CD4-positive, alpha-beta T cell treated with Interleukin-21 for 1 hour (primary cell): Measurements from ENCODE around the gene TXNRD3.
A peak's percentile ranks its signal among the peaks of the same experiment; 100 is the strongest.

Experiments used
- DNase-seq: peaks from one replicate; pipeline ENCODE4 v3.0.0-alpha.2; 2020

Gene TXNRD3

DNA sequence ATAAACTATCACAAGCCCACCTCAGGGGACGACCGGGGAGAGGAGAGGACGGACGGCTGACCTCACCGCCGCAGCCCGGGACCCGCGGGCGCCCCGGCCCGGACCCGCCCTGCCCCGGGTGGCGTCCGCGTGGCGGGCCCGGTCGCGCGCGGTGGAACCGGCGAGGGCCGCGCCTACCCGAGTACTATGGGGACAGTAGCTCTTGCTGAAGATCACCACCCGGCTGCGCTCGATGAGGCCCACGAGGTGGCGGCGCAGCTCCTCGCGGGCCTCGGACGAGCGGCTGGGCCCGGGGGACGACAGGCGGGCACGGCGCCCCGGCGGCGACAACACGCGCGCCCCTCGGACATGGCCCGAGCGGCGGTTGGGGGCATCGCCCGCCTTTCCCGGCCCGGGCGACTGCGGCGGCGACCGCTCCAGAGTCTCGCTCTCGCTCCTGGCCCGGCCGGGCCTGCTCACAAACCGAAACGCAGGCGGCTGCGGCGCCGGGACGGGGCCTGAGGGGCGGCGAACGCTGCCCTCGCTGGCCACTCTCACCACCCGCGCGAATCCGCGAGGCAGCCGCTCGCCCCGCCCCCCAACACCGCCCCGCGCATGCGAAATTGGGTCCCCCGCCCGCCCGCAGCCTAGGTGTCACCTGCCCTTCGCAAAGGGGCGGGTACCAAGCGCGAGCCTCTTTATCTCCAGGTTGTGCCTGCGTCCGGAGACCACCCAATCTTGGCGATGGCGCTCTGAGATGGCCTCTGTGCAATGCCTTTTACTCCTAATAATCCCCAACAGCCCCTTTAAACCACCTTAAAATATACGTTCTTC, at the start of gene TXNRD3:
TSS of gene TXNRD3 (minus strand) at position 554 of the 813 bp plus-strand sequence.
- peak; percentile 69 for DNase-seq

DNA sequence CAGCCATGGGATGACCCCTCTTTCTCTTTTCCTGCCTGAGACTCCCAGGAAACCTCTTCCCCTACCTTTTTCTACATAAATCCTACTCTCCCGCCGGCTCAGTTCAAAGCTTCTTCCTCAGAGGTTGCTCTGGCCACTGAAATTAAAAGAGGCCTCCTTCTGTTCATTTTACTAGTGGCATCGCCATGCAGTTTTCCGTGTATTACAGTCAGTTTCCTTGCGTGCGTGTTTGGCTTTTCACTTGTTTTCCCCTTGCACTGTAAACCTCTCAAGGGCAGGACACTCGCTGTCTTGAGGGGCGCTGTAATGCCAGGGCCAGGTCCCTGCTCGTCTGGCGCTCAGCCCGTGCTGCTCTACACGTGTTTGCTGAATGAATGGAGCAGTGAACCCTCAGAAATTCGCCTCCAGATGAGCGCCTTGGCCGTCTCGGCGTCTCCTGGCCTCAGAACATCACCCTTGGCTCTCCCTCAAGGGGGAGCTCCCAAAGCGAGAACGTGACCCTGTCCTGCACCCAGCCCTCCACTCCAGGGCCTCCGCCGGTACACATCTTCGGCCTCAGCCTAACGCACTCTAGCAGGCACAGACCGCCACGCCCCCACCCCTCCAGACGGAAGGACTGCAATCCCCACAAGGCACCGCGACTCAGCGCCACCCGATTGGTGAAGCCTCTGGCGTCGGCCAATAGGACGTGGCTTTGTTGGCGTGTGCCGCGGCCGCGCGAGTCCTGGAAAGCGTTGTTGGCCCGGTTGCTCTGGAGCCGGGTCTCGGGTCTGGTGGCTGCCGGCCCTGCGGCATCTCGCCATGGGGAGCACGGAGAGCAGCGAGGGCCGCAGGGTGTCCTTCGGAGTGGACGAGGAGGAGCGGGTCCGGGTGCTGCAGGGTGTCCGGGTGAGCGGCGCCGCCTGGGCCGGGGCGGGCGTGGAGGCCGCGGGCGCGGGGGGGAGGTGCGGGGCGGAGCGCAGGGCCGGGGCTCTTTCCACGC, 48.9 kb upstream of the TXNRD3 start, which contains the start of gene CHCHD6:
TSS of gene CHCHD6 (plus strand) at position 729 of the 982 bp plus-strand sequence. CDS start at position 802, 73 bp downstream.
- DNase-seq, result peak; percentile 95

DNA sequence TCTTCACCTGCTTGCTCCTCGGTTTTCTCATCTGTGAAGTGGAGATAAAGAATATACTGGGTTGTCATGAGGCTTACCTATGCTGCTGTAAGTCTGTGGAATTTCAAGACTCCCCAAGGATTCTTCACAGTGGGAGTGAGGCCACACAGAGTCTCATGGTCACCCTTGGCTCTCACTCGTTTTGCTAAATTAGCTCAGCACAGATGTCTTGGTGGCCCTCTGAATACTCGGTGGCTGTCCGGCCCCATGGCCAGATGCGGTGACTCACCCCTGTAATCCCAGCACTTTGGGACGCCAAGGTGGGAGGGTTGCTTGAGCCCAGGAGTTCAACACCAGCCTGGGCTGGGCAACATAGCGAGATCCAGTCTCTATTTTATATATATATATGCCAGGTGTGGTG, 44.1 kb upstream of the TXNRD3 start:
- DNase-seq, result no peak

DNA sequence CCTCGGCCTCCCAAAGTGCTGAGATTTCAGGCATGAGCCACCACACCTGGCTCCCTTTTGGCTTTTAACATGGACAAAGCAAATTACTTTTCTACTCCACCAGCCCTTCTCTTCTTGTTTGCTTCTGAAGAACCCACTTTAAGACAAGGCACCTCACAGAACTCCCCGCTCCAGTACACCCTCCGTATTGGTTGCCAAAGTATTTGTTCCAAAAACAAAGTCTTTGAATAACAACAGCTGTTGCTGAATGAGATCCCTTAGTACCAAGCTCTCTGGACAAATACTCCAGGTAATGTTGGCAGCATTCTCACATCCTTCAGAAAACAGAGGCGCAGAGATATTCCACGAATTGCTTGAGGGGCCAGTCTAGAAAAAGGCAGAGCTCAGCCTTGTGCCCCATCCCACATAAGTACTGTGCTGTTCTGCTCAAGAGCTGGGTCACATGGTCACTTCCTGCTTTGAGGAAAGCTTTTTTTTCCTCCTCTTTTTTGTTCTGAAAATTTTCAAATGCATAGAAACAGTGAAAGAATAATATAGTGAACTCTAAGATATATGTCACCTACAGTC, 41.9 kb upstream of the TXNRD3 start:
- DNase-seq, result no peak

DNA sequence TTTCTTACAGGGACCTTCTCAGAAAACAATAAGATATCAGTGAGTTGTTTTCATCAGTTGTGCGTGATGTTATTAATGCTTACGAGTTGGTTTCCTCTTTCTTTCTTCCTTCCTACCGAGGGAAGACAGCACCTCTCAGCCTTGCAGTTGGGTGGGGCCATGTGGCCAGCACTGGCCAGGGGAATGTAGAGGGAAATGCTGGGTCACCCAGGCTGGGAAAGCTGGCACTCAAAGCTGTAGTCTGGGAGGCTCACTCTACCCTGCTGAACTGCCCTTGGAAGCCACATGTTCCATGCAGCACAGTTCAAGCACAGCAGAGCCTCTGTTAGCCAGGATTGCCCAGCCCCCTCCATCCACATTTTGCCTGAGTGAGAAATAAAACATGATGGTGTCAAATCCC, 39.0 kb upstream of the TXNRD3 start:
- no peak for DNase-seq

DNA sequence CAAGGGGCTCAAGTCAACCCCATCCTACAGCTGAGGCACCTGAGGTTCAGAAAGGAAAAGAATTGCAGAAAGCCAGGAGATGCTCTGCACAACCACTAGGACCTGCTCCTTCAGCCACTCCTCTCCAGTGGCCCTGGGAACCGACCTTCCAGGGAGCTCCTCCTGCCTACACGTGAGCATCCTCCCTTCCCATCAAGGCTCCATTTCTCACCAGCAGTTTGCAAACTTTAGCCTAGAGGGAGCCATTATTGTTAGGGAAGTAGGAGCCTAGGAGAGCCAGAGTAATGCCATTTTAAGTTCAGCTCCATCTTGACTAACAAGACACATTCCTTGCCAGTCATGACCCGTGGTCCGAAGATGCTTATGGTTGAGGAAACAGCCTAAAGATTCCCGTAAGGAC, 37.9 kb upstream of the TXNRD3 start:
- no peak for DNase-seq

DNA sequence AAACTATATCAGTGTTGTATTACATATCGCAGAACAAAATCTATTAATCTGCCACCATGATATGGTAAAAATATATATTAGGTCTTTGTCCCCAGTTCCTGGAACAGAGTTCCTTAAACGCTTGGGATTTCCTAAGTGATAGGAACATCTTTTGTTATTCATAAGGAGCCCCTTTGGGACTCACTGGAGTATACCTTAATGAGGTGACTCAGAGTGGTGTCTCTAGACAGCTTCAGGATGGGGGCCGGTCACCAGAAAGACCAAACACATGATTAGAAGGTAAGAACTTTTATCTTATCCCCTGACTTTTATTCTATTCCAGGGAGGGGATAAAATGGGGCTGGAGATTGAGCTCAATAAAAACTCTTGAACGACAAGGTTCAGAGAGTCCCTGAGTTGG, 36.8 kb upstream of the TXNRD3 start:
- DNase-seq, result no peak

DNA sequence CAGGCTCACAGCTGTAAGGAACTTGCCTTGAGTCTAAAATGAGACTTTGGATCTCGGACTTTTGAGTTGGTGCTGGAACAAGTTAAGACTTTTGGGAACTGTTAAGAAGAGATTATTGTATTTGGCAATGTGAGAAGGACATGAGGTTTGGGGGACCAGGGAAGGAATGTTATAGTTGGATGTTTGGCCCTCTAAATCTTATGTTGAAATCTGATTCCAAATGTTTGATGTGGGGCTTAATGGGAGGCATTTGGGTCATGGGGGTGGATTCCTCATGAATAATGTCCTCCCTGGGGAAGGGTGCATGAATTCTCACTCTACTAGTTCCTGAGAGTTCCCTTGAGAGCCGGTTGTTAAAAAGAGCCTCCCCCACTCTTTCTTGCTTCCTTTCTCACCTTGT, 30.6 kb upstream of the TXNRD3 start:
- no peak for DNase-seq

DNA sequence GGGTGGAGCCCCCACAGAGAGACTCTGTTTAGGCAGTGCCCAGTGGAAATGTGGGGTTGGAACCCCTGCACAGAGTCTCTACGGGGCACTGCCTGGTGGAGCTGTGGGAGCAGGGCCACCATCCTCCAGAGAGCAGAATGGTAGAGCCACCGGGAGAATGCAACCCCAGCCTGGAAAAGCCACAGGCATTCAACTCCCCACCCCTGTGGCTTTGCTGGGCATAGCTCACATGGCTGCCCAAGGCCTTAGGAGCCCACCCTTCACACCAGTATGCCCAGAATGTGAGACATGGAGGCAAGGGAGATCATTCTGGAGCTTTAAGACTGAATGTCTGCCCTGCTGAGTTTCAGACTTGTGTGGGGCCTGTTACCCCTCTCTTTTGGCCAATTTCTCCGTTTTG, 30.1 kb upstream of the TXNRD3 start:
- DNase-seq, result no peak

DNA sequence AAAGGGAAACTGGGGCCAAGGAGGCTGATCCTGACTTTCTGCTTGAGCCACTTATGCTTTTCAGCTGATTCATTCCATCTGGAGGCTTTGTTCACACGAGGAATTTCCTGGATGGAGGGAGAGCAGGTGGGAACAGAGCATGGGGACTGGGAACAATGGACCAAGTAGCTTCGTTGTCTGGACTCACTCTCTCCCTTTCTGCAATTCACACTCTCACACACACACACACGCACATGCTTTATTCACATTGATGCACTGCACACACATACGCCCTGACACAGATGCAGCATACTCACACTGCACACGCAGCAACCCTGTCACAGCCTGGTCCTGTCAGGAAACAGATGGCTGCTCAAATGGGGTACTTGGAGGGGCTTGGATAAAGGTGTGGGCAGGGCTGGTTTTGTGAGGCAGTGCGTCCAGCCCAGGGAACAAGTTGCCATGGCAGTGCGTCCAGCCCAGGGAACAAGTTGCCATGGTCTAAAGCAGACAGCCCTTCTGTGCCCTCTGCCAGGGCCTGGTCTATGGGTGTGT, 29.4 kb upstream of the TXNRD3 start:
- DNase-seq, result no peak

DNA sequence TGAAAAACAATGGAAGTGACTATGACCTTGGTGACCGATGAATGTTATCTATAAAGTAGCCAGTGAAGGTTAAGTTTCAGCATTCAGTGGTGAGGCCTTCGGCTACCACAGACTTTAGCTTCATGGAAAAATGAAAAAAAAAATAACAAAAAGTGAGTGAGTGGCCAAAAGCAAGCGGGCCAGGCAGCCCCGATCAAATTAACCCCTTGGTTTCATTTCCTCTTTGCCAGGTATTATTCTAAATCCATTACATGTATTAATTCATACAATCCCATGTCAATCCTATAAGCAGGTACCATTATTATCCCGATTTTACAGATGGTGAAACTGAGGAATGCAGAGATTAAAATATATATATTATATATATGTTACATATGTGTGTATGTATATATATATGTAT, 28.1 kb upstream of the TXNRD3 start:
- no peak for DNase-seq

DNA sequence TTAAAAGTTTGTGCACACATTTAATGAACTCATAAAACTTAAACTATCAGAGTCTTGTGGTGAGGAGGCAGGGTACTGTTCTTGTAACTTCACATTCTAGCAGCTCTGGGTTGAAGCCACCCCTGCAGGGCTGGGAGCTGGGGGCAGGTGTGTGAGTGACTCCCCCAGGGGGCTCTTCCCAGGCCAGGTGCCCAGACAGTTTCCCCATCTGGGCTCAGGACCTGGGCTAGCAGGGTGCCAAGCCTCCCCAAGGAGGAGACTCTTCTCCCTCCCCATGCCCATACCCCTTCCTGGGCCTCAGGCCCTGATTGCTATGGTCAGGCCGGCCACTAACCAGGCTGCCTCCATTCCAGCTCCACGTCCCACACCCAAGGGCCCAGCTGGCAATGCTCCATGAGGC, 27.1 kb upstream of the TXNRD3 start:
- no peak for DNase-seq

DNA sequence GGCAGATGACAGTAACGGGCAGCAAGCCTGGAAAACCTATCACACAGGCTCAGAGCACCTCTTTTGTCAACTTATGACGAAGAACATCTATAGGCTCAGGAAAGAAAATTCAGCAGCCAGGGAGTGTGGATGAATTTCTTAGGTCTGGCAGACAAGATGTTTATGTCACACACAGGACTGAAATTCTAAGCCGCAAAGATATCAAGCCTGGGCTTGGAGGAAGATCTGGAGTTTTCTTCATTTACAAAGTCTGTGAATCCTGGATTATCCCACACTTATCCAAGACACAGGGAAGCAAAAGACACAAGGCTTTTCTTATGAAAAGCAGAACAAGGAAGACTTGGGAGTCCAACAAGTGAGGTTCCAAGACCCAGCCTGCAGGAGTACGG, 25.7 kb upstream of the TXNRD3 start:
- DNase-seq, result no peak

DNA sequence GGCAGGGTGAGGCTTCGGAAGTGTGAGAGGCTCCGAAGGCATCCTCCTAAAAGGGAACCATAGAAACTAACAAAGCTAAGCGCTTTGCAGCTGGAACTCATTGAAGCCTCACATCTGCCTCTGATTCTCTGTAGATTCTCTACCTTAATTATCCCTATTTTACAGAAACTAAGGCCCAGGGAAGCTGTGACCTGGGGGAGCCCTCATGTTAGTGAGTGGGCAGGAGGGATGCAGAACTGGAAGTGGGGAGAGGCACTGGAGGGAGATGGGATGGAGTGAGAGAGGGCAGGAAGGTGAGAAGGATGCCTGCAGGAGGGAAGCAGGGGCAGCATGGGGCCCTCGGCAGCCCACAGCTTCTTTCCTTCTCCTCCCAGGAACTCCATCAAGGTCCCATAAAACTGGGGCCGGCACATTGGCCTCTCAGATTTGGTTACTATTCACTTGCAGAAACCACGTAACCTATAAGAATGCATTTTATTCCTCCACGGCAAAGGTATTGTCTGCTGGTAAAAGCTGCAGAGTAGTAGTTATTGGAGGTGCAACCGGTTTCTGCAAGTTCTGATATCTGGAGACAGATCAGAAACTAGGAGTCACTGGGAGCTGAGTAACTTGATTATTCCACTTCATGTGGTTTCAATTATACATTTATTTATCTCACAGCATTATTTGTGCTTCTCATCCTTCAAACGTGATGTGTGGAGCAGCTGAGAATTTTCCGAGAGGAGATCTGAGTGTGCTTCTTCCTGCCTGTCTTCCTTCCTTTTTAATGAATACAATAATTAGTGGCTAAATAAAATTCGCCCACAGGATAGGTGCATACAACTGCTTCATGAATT, 25.1 kb upstream of the TXNRD3 start:
- no peak for DNase-seq

DNA sequence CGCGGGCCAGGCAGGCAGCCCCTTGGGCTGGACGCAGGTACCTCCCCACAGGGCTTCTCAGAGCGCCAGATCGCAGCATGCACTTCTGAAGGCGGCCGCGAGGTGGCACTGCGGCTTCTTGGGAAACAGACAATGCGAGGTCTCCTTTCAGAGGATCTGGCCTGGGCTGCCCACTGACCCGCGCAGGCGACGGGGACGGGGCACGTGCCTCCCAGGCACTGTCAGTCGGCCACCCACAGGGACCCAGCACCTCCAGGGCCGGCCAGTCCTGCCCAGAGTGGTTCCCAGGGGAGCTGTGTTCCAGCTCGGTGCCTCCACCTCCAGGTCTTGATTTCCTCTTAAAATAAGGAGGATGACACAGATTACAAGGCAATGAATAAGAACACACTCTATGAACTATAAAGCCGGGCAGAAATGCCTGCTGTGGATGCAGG, 24.4 kb upstream of the TXNRD3 start:
- DNase-seq, result peak; percentile 74

DNA sequence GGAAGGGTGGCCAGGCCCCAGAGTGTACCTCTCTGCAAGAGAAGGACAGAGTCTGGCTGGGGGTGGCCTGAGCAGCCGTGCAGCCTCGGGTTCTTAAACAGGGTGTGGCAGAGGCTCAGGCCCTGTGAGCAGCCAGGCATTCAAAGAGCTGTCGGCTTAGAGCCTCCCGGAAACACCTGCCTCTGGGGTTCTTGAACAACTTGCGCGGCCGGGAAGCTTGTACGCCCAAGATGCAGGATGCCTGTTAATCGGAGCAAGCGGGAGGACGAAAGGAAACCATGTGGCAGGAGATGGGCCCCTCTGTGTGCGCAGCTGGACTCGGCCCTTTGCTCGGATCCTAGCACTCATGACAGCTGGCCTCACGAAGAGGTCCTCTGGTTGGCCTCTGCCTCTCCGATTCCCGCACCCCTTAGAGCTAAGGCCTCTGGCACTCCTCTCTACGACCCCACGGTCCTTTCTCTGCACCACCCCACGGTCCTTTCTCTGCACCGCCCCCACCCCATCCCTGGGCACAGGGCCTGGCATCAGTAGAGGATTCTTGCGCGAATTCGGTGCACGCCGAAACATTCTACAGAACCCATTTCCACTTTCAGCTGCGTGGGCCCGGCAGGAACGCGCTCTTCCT, 23.9 kb upstream of the TXNRD3 start:
- no peak for DNase-seq

DNA sequence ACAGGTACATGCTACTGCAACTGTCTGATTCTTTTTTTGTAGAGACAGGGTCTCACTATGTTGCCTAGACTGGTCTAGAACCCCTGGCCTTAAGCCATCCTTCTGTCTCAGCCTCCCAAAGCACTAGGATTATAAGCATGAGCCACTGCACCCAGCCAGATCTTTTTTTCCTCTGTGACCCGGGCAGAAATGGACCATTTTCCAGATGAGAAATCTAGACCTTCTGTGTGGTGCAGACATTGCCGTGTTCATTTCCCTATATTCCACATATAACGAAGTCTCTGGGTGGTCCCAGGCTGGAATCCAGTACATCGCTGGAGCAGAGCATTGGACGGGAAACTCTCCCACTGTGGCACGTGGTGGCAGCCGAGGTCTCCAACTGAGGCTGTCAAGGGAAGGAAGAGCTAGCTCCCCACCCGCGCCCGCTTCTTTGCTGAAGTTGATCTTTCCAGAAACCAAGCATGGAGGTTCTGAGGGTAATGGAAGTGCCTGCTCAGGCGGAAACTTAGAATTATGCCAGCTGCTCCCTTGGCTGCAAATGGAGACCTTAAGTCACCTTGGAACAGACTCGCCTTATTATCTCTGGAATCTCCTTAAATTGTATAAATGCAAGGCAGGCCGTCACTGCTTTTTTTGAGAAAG, 23.1 kb upstream of the TXNRD3 start:
- no peak for DNase-seq

DNA sequence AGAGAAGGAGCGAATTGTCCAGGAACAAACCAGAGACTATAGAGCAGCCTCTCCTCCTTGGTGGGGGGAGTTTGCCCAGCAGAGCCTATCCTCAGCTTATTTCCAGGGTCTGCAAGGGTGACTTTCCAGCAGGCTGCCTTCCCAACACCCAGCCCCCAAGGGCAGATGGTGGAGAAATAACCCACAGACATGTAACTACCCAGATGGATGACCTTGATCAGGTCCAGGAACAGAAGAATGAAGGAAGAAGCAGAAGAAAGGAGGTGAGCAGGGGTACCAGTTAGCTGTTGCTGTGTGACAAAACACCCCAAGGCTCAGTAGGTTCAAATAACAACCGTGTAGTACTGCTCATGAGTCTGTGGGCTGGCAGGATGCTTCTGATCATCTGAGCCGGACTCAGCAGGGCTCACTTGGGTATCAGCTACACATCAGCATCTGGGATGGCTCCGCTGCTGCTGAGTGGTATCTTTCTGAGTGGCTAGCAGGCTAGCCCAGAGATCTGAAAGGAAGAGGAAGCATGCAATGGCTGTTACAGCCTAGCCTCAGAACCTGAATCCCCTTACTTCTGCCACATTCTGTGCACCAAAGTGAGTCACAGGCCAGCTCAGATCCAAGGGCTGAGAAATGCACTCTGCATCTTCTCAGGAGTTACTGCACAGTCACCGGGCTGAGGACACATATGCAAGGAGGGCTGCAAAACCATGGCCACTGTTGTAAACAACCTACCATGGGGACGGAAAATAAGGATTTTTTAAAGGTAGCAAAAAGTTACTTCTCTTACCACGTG, 22.2 kb upstream of the TXNRD3 start:
- DNase-seq, result no peak

DNA sequence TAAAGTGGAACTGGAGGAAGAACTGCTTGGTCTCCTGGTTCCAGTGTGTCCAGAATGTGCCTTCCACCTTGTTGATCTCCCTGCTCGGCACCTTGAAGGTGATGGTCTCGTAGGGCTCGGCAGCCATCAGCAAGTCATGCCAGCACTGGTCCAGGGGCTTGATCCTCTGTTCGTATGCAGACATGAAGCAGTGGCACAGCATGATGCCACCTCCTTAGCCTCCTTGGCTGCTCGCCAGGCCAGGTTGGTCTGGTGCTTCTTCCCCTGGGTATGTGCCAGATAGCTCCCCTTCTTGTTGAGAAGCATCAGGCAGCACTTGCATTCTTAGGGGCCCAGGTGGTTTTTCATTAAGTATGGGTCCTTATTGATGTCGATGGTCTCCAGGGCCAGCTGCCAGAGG, 17.8 kb upstream of the TXNRD3 start:
- DNase-seq, result no peak

DNA sequence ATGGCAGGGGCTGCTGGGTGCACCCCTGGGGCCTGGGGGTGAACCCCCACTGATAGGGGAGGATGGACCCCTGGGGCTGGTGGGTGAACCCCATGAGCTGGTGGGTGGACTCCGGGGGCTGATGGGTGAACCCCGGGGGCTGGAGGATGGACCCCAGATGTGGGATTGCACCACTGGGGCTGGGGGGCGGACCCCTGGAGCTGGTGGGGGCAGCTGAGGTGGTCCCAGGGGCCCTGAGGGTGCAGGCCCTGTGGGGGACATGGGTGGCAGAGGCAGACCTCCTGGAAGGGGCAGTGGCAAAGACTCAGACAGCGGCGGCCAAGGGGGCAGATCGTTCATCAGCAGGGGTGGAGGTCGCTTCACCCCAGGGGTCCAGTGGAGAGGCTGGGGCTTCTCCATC, 17.4 kb upstream of the TXNRD3 start:
- no peak for DNase-seq
